Urothelium cell line (cell line): ENCODE results near the gene CDH9.

Source experiments
- DNase-seq: peaks from one replicate; pipeline ENCODE4 v3.0.0; 2011; ENCODE audit warnings: low spot score, mixed read lengths
- FAIRE-seq: peaks from 2 replicates; lab custom pipeline; 2011; peaks lifted over from hg19 to GRCh38; lab: Jason Lieb, UNC

The CDH9 gene

DNA sequence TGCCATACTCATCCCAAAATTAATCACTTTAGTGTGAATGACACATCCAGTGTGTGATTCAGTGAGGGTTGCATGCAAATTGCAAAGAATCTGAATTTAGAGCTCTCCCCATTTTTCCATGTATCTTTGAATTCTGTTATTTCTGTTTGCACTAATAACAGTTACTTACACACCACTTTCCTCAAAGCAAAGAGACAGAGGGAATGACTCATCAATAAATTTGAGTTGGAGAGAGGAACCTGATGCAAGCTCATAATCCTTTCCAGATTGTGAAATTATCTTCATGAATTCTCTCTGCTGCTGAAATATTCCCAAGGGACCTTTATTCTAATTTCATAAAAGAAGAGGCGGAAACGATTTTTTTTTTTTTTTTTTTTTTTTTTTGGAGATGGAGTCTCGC lies 204.8 kb downstream of the CDH9 start:
- DNase-seq (no peak), FAIRE-seq (no peak)
